H9 (cell line): ENCODE data around the gene ITGBL1. TPM values are rescaled to one million over a fixed set of nuclear protein-coding genes. Genes with fewer than 3 reads are reported as not detected.

Source experiments
- DNase-seq: peaks from one replicate; pipeline ENCODE4 v3.0.0-alpha.2; 2017
- H2AFZ ChIP-seq: one replicate; pipeline ENCODE4 v1.6.1; 2013; ENCODE audit warnings: mild to moderate bottlenecking, low read length, control low read depth, moderate library complexity
- H2AK5ac ChIP-seq: 2 replicates; pipeline ENCODE4 v1.6.1; 2013; ENCODE audit warnings: low read length, control low read depth, mixed read lengths; ENCODE audit not compliant: insufficient read length
- H2BK120ac ChIP-seq: one replicate; pipeline ENCODE4 v1.6.1; 2013; ENCODE audit warnings: low read depth, mild to moderate bottlenecking, low read length, control low read depth, inconsistent platforms; ENCODE audit not compliant: poor library complexity, severe bottlenecking
- H2BK12ac ChIP-seq: 2 replicates; pipeline ENCODE4 v1.6.1; 2013; ENCODE audit warnings: low read length, control low read depth, mixed read lengths, low read depth; ENCODE audit not compliant: insufficient read length
- H2BK15ac ChIP-seq: 2 replicates; pipeline ENCODE4 v1.6.1; 2013; ENCODE audit warnings: low read depth, low read length, control low read depth
- H2BK20ac ChIP-seq: one replicate; pipeline ENCODE4 v1.6.1; 2013; ENCODE audit warnings: low read depth, mild to moderate bottlenecking, low read length, control low read depth, inconsistent platforms; ENCODE audit not compliant: poor library complexity, severe bottlenecking
- H2BK5ac ChIP-seq: 2 replicates; pipeline ENCODE4 v1.6.1; 2013; ENCODE audit warnings: low read length, control low read depth, mixed read lengths; ENCODE audit not compliant: insufficient read length
- H3K14ac ChIP-seq: 2 replicates; pipeline ENCODE4 v1.6.1; 2013; ENCODE audit warnings: low read length, control low read depth; ENCODE audit not compliant: insufficient read depth
- H3K18ac ChIP-seq: 2 replicates; pipeline ENCODE4 v1.6.1; 2013; ENCODE audit warnings: low read depth, mild to moderate bottlenecking, mixed read lengths, low read length, control low read depth; ENCODE audit not compliant: insufficient read length
- H3K23ac ChIP-seq: 2 replicates; pipeline ENCODE4 v1.6.1; 2013; ENCODE audit warnings: low read length, control low read depth, mixed read lengths, low read depth; ENCODE audit not compliant: insufficient read length
- H3K23me2 ChIP-seq: 2 replicates; pipeline ENCODE4 v1.6.1; 2013; ENCODE audit warnings: low read depth, mild to moderate bottlenecking, mixed read lengths, low read length, control low read depth; ENCODE audit not compliant: insufficient read length, poor library complexity, severe bottlenecking
- H3K27ac ChIP-seq: 2 replicates; pipeline ENCODE4 v1.5.1; 2013; ENCODE audit warnings: low read length, control low read depth, mixed read lengths, low read depth; ENCODE audit not compliant: insufficient read length
- H3K27me3 ChIP-seq: 2 replicates; pipeline ENCODE4 v1.6.1; 2013; ENCODE audit warnings: low read length, control low read depth, inconsistent platforms; ENCODE audit not compliant: insufficient read depth
- H3K4ac ChIP-seq: 2 replicates; pipeline ENCODE4 v1.6.1; 2013; ENCODE audit warnings: low read depth, mild to moderate bottlenecking, control low read depth, inconsistent platforms, low read length, moderate library complexity
- H3K4me1 ChIP-seq: 2 replicates; pipeline ENCODE4 v1.6.1; 2013; ENCODE audit warnings: low read length, control low read depth, inconsistent platforms; ENCODE audit not compliant: insufficient read depth
- H3K4me2 ChIP-seq: 2 replicates; pipeline ENCODE4 v1.6.1; 2013; ENCODE audit warnings: low read length, control low read depth, mixed read lengths; ENCODE audit not compliant: insufficient read length, insufficient read depth
- H3K56ac ChIP-seq: 2 replicates; pipeline ENCODE4 v1.6.1; 2013; ENCODE audit warnings: low read depth, mild to moderate bottlenecking, mixed read lengths, low read length, control low read depth; ENCODE audit not compliant: insufficient read length
- H3K79me1 ChIP-seq: 2 replicates; pipeline ENCODE4 v1.6.1; 2013; ENCODE audit warnings: low read depth, mild to moderate bottlenecking, moderate library complexity, low read length, control low read depth, inconsistent platforms; ENCODE audit not compliant: insufficient read depth, poor library complexity, severe bottlenecking
- H3K79me2 ChIP-seq: 2 replicates; pipeline ENCODE4 v1.6.1; 2013; ENCODE audit warnings: low read length, control low read depth, inconsistent platforms; ENCODE audit not compliant: insufficient read depth
- H3K9ac ChIP-seq: 2 replicates; pipeline ENCODE4 v1.6.1; 2013; ENCODE audit warnings: low read length, control low read depth, mixed read lengths; ENCODE audit not compliant: insufficient read length; ENCODE audit errors: extremely low read depth
- H3K9me3 ChIP-seq: one replicate; pipeline ENCODE4 v1.6.1; 2013; ENCODE audit warnings: low read depth, low read length, inconsistent platforms; ENCODE audit not compliant: control insufficient read depth
- H3T11ph ChIP-seq: one replicate; pipeline ENCODE4 v1.6.1; 2013; ENCODE audit warnings: mild to moderate bottlenecking, low read length, control low read depth, inconsistent platforms
- H4K20me1 ChIP-seq: one replicate; pipeline ENCODE4 v1.6.1; 2013; ENCODE audit not compliant: control insufficient read depth, insufficient read length, insufficient read depth
- H4K5ac ChIP-seq: 2 replicates; pipeline ENCODE4 v1.6.1; 2013; ENCODE audit warnings: low read depth, mild to moderate bottlenecking, mixed read lengths, low read length, control low read depth; ENCODE audit not compliant: insufficient read length
- H4K8ac ChIP-seq: replicated peaks from 2 replicates; pipeline ENCODE4 v1.6.1; 2013; ENCODE audit warnings: low read length, control low read depth, mixed read lengths, low read depth; ENCODE audit not compliant: insufficient read length
- H4K91ac ChIP-seq: 2 replicates; pipeline ENCODE4 v1.6.1; 2013; ENCODE audit warnings: low read depth, mild to moderate bottlenecking, moderate library complexity, mixed read lengths, low read length, control low read depth; ENCODE audit not compliant: insufficient read length
- H3K27ac Mint-ChIP-seq, 3 experiments: 2 replicates in 2 of 3; 3 replicates in 1 of 3; pipeline ENCODE4 v1.8.0; 2020 to 2021; ENCODE audit warnings: mixed read lengths in 3 of 3, mild to moderate bottlenecking in 1 of 3, moderate library complexity in 1 of 3
- H3K27me3 Mint-ChIP-seq: 2 replicates; pipeline ENCODE4 v1.8.0; 2021; ENCODE audit warnings: low read depth, mild to moderate bottlenecking, moderate library complexity, mixed read lengths
- H3K36me3 Mint-ChIP-seq, 3 experiments: 2 replicates in 2 of 3; 3 replicates in 1 of 3; pipeline ENCODE4 v1.8.0; 2020 to 2021; ENCODE audit warnings: low read depth in 3 of 3, mixed read lengths in 3 of 3; ENCODE audit not compliant: insufficient read depth in 1 of 3
- H3K4me1 Mint-ChIP-seq, 2 experiments: 2 replicates each; pipeline ENCODE4 v1.8.0; 2020; ENCODE audit warnings: mixed read lengths in 2 of 2
- H3K4me3 Mint-ChIP-seq, 2 experiments: 2 replicates in 1 of 2; 3 replicates in 1 of 2; pipeline ENCODE4 v1.8.0; 2020 to 2021; ENCODE audit warnings: mild to moderate bottlenecking in 2 of 2, mixed read lengths in 2 of 2, moderate library complexity in 1 of 2
- H3K9me3 Mint-ChIP-seq, 2 experiments: 2 replicates in 1 of 2; 3 replicates in 1 of 2; pipeline ENCODE4 v1.8.0; 2020; ENCODE audit warnings: mild to moderate bottlenecking in 2 of 2, mixed read lengths in 2 of 2, moderate library complexity in 1 of 2
- CTCF ChIP-seq: fragments of 200-600 bp; sonication (generic); conservative IDR thresholded peaks from 3 replicates; pipeline ENCODE4 v1.8.0; 2021; ENCODE audit warnings: antibody characterized with exemption, mild to moderate bottlenecking
- WGBS: extraction: QIAGEN DNeasy Blood & Tissue Kit; methylation state at CpG from one replicate; pipeline ENCODE4 v1.1.7; 2013; ENCODE audit warnings: missing lambda C conversion rate, low lambda C conversion rate, mixed read lengths; ENCODE audit not compliant: insufficient read length; ENCODE audit errors: extremely low coverage; 5-methylcytosine and 5-hydroxymethylcytosine counted together
- total RNA-seq: library from RNA; stranded (reverse); gene quantifications from 2 replicates; pipeline ENCODE4 v1.2.1, GENCODE V29; 2021

Gene ITGBL1
- total RNA-seq, 1 experiment from 2014 or later, result not detected

GRCh38 chr13:101703838-101704237 lies 251.4 kb downstream of the ITGBL1 start:
- Histone ChIP-seq H3T11ph (no peak overlapping the region), H4K20me1 (no peaks in the 10 kb centered on the region), H2AFZ (no peak overlapping the region), H4K5ac (no peak overlapping the region), H4K91ac (no peak overlapping the region), H3K18ac (no peak overlapping the region), H3K27ac (no peak overlapping the region), H2BK20ac (no peak overlapping the region), H2BK15ac (no peak overlapping the region), H3K4me2 (no peak overlapping the region), H3K56ac (no peak overlapping the region), H3K4me1 (0 out of 2 replicates have a peak, but pooled peaks cover 3% of the 10 kb centered on the region), H3K14ac (no peak overlapping the region), H3K27me3 (no peaks in the 10 kb centered on the region), H3K79me2 (no peaks in the 10 kb centered on the region), H2BK120ac (no peak overlapping the region), H2BK12ac (no peak overlapping the region), H4K8ac (no peak overlapping the region), H3K9ac (no peak overlapping the region), H3K4ac (no peak overlapping the region), H2AK5ac (no peak overlapping the region), H2BK5ac (no peak overlapping the region), H3K9me3 (no peaks in the 10 kb centered on the region), H3K79me1 (no peaks in the 10 kb centered on the region), H3K23ac (no peak overlapping the region), H3K23me2 (no peaks in the 10 kb centered on the region)
- Mint-ChIP-seq H3K36me3 (no peaks in the 10 kb centered on the region; a peak in 1 of 7 replicates), H3K27ac (no peak overlapping the region; a peak in 1 of 7 replicates), H3K4me1 (peaks cover 17 to 26% of the 10 kb centered on the region in 2 experiments), H3K9me3 (no peaks in the 10 kb centered on the region), H3K4me3 (no peak overlapping the region), H3K27me3 (no peaks in the 10 kb centered on the region)
- no peak for DNase-seq
- WGBS, result no CpG with 5 or more reads among the region's 3 CpGs
- TF ChIP-seq CTCF, result no peak
